Neuronal stem cell (in vitro differentiated cells): ENCODE data around the gene GPX1.
"Not testable (repeated sequence)": the region's sequence is repeated elsewhere in the genome, so short reads cannot be mapped to it uniquely, and the experiment has no call there.

ENCODE experiments used
- DNase-seq: peaks from one replicate; pipeline ENCODE4 v3.0.0-alpha.2; 2013; ENCODE audit warnings: low spot score
- H2AFZ ChIP-seq: one replicate; pipeline ENCODE4 v1.6.1; 2013; ENCODE audit warnings: mild to moderate bottlenecking, low read length, inconsistent platforms
- H2AK5ac ChIP-seq: 2 replicates; pipeline ENCODE4 v1.6.1; 2013; ENCODE audit warnings: low read depth, mild to moderate bottlenecking, inconsistent platforms, low read length, moderate library complexity, mixed read lengths
- H2BK120ac ChIP-seq: 2 replicates; pipeline ENCODE4 v1.6.1; 2013; ENCODE audit warnings: low read depth, mild to moderate bottlenecking, inconsistent platforms, low read length, moderate library complexity, mixed read lengths
- H2BK12ac ChIP-seq: one replicate; pipeline ENCODE4 v1.6.1; 2013; ENCODE audit warnings: low read length, inconsistent platforms
- H2BK15ac ChIP-seq: 2 replicates; pipeline ENCODE4 v1.6.1; 2013; ENCODE audit warnings: mild to moderate bottlenecking, low read length, inconsistent platforms, mixed read lengths
- H2BK5ac ChIP-seq: one replicate; pipeline ENCODE4 v1.6.1; 2013; ENCODE audit warnings: inconsistent platforms, mild to moderate bottlenecking, low read length, moderate library complexity
- H3K14ac ChIP-seq: one replicate; pipeline ENCODE4 v1.6.1; 2013; ENCODE audit warnings: low read length, inconsistent platforms
- H3K18ac ChIP-seq: 2 replicates; pipeline ENCODE4 v1.6.1; 2013; ENCODE audit warnings: low read length, inconsistent platforms
- H3K23ac ChIP-seq: 2 replicates; pipeline ENCODE4 v1.6.1; 2013; ENCODE audit warnings: low read depth, mild to moderate bottlenecking, mixed read lengths, low read length, inconsistent platforms; ENCODE audit not compliant: poor library complexity
- H3K27ac ChIP-seq: replicated peaks from 3 replicates; pipeline ENCODE4 v1.5.1; 2013; ENCODE audit warnings: low read length, inconsistent platforms
- H3K27me3 ChIP-seq, 3 experiments: 2 replicates each; pipeline ENCODE4 v1.6.1; 2013; ENCODE audit warnings: low read length in 3 of 3, mild to moderate bottlenecking in 2 of 3, inconsistent platforms in 1 of 3, low read depth in 1 of 3, mixed read lengths in 1 of 3, moderate library complexity in 1 of 3; ENCODE audit not compliant: control insufficient read depth in 3 of 3, insufficient read depth in 3 of 3
- H3K36me3 ChIP-seq, 2 donors: replicated peaks in 1 of 2; 2 replicates each; pipeline ENCODE4 v1.6.1; 2013; ENCODE audit warnings: low read length in 2 of 2; ENCODE audit not compliant: control insufficient read depth in 2 of 2, insufficient read depth in 2 of 2
- H3K4ac ChIP-seq: 2 replicates; pipeline ENCODE4 v1.6.1; 2013; ENCODE audit warnings: inconsistent platforms, mild to moderate bottlenecking, low read length, moderate library complexity
- H3K4me1 ChIP-seq, 2 donors: 1 replicate in 1 of 2; 2 replicates in 1 of 2; pipeline ENCODE4 v1.6.1; 2013; ENCODE audit warnings: low read length in 2 of 2, low read depth in 1 of 2; ENCODE audit not compliant: control insufficient read depth in 2 of 2, insufficient read depth in 1 of 2
- H3K4me2 ChIP-seq: one replicate; pipeline ENCODE4 v1.6.1; 2013; ENCODE audit warnings: mild to moderate bottlenecking, low read length, inconsistent platforms; ENCODE audit not compliant: insufficient read depth, poor library complexity, severe bottlenecking
- H3K4me3 ChIP-seq, 2 donors: 2 replicates each; pipeline ENCODE4 v1.5.1; 2013; ENCODE audit warnings: low read length in 2 of 2, mild to moderate bottlenecking in 2 of 2, inconsistent platforms in 1 of 2, moderate library complexity in 1 of 2
- H3K79me1 ChIP-seq: one replicate; pipeline ENCODE4 v1.6.1; 2013; ENCODE audit warnings: low read depth, mild to moderate bottlenecking, inconsistent platforms, low read length, moderate library complexity
- H3K9ac ChIP-seq: one replicate; pipeline ENCODE4 v1.6.1; 2013; ENCODE audit warnings: mild to moderate bottlenecking, low read depth, low read length, inconsistent platforms; ENCODE audit not compliant: poor library complexity
- H3K9me3 ChIP-seq, 2 donors: replicated peaks in 1 of 2; 2 replicates each; pipeline versions ENCODE3 to v1.6.1; 2013; ENCODE audit warnings: low read length in 2 of 2, mild to moderate bottlenecking in 2 of 2, inconsistent platforms in 1 of 2, low read depth in 1 of 2, mixed read lengths in 1 of 2, moderate library complexity in 1 of 2; ENCODE audit not compliant: control insufficient read depth in 2 of 2, insufficient read depth in 1 of 2
- H4K8ac ChIP-seq: one replicate; pipeline ENCODE4 v1.6.1; 2013; ENCODE audit warnings: low read depth, mild to moderate bottlenecking, inconsistent platforms, low read length, moderate library complexity
- H4K91ac ChIP-seq: one replicate; pipeline ENCODE4 v1.6.1; 2013; ENCODE audit warnings: low read length, low read depth, mild to moderate bottlenecking, inconsistent platforms; ENCODE audit not compliant: poor library complexity
- WGBS, 2 donors: extraction: QIAGEN DNeasy Blood & Tissue Kit; methylation state at CpG; one replicate each; pipeline ENCODE4 v1.1.7; 2013; ENCODE audit warnings: missing lambda C conversion rate in 2 of 2, mixed read lengths in 1 of 2; ENCODE audit not compliant: insufficient read length in 2 of 2, insufficient replicate concordance in 1 of 2; ENCODE audit errors: extremely low coverage in 2 of 2; 5-methylcytosine and 5-hydroxymethylcytosine counted together

Gene GPX1

GRCh38 chr3:49358884-49359225, 702 bp upstream of the GPX1 start:
- H3K79me1 ChIP-seq = no peaks in the 10 kb centered on the region
- H3K9me3 ChIP-seq = peaks cover 0 to 4% of the 10 kb centered on the region in 2 donors
- H3K4ac ChIP-seq = no peak overlapping the region
- peak overlapping the region; percentile 83 for H3K9ac ChIP-seq
- peak overlapping the region; percentile 100 for H3K27ac ChIP-seq
- H4K91ac ChIP-seq = no peak overlapping the region
- H2BK120ac ChIP-seq = peak overlapping the region; percentile 89
- H2BK12ac ChIP-seq = no peak overlapping the region
- H3K4me2 ChIP-seq = peak overlapping the region; percentile 55
- H3K27me3 ChIP-seq = no peaks in the 10 kb centered on the region
- H2AK5ac ChIP-seq = peak overlapping the region; percentile 38
- no peak overlapping the region for H4K8ac ChIP-seq
- no peak overlapping the region for H3K23ac ChIP-seq
- H3K36me3 ChIP-seq = peaks cover 32 to 73% of the 10 kb centered on the region in 2 donors
- no peak overlapping the region for H3K14ac ChIP-seq
- H2BK15ac ChIP-seq = no peak overlapping the region
- peak overlapping the region; percentile 75 to 89 for H3K4me3 ChIP-seq
- DNase-seq = no peak
- H3K4me1 ChIP-seq = peaks cover 7 to 10% of the 10 kb centered on the region in 2 donors
- peak overlapping the region; percentile 88 for H2AFZ ChIP-seq
- H2BK5ac ChIP-seq = peak overlapping the region; percentile 96
- no CpG with 5 or more reads among the region's 3 CpGs for WGBS, 2 donors
- H3K18ac ChIP-seq = peak overlapping the region; percentile 97

- not testable (repeated sequence) for H3K9me3 ChIP-seq, H3K27me3 ChIP-seq, H3K4ac ChIP-seq, H4K91ac ChIP-seq, H2BK5ac ChIP-seq, H3K79me1 ChIP-seq, H2BK120ac ChIP-seq, H2BK15ac ChIP-seq, H2BK12ac ChIP-seq, H4K8ac ChIP-seq
- Histone ChIP-seq H3K27ac (peak overlapping the region; percentile 65), H3K23ac (peak overlapping the region; percentile 98), H3K4me3 (peak overlapping the region; percentile 89 to 96), H2AK5ac (peak overlapping the region; percentile 32), H3K9ac (peak overlapping the region; percentile 83), H3K4me2 (peak overlapping the region; percentile 91), H2AFZ (peak overlapping the region; percentile 88), H3K18ac (peak overlapping the region; percentile 91), H3K4me1 (peaks cover 7 to 10% of the 10 kb centered on the region in 2 donors), H3K36me3 (peaks cover 24 to 61% of the 10 kb centered on the region in 2 donors), H3K14ac (peak overlapping the region; percentile 84)
- no CpG with 5 or more reads among the region's 63 CpGs for WGBS, 2 donors
- DNase-seq = peak; percentile 18
These were observed 523 bp downstream of the GPX1 start for GRCh38 chr3:49357443-49358216.

GRCh38 chr3:49357095-49357442, 1.1 kb downstream of the GPX1 start:
- H3K27me3 ChIP-seq, H2AFZ ChIP-seq, H3K14ac ChIP-seq, H3K79me1 ChIP-seq, H2BK120ac ChIP-seq, H2BK15ac ChIP-seq, H3K23ac ChIP-seq, H3K9ac ChIP-seq, H2BK12ac ChIP-seq, H3K27ac ChIP-seq, H2AK5ac ChIP-seq, H4K8ac ChIP-seq, H3K9me3 ChIP-seq, H4K91ac ChIP-seq, H3K4ac ChIP-seq, DNase-seq, H2BK5ac ChIP-seq, H3K18ac ChIP-seq: not testable (repeated sequence)
- no CpG with 5 or more reads among the region's 10 CpGs for WGBS, 2 donors
- H3K4me3 ChIP-seq = peak overlapping the region in 1 of 2 donors; percentile 89
- peaks cover 7 to 13% of the 10 kb centered on the region in 2 donors for H3K4me1 ChIP-seq
- peak overlapping the region; percentile 91 for H3K4me2 ChIP-seq
- peaks cover 20 to 55% of the 10 kb centered on the region in 2 donors for H3K36me3 ChIP-seq

- no peak overlapping the region for H3K14ac ChIP-seq
- no peak for DNase-seq
- peaks cover 9 to 21% of the 10 kb centered on the region in 2 donors for H3K36me3 ChIP-seq
- WGBS, 2 donors = no CpG with 5 or more reads among the region's 5 CpGs
- no peak overlapping the region for H3K18ac ChIP-seq
- no peak overlapping the region for H2BK5ac ChIP-seq
- H3K4me3 ChIP-seq = no peak overlapping the region
- H3K79me1 ChIP-seq = peaks cover 1% of the 10 kb centered on the region
- no peak overlapping the region for H2AK5ac ChIP-seq
- H3K4me2 ChIP-seq = no peak overlapping the region
- no peak overlapping the region for H3K4ac ChIP-seq
- no peak overlapping the region for H2BK12ac ChIP-seq
- no peak overlapping the region for H4K8ac ChIP-seq
- H2BK15ac ChIP-seq = no peak overlapping the region
- no peak overlapping the region for H3K27ac ChIP-seq
- H2BK120ac ChIP-seq = no peak overlapping the region
- peaks cover 0 to 4% of the 10 kb centered on the region in 2 donors for H3K9me3 ChIP-seq
- H4K91ac ChIP-seq = no peak overlapping the region
- H3K27me3 ChIP-seq = no peaks in the 10 kb centered on the region
- H3K9ac ChIP-seq = no peak overlapping the region
- H3K4me1 ChIP-seq = peaks cover 3 to 10% of the 10 kb centered on the region in 2 donors
- no peak overlapping the region for H2AFZ ChIP-seq
- H3K23ac ChIP-seq = no peak overlapping the region
These were observed 5.2 kb downstream of the GPX1 start for GRCh38 chr3:49352890-49353421.
